Activated T-cell treated with anti-CD3 and anti-CD28 coated beads for 1 hour (primary cell): ENCODE results near the gene LSM2.

Experiments used
- DNase-seq: peaks from one replicate; pipeline ENCODE4 v3.0.0-alpha.2; 2020; ENCODE audit warnings: low read depth

Gene LSM2

GRCh38 chr6:31776989-31777666 is 29.6 kb downstream of the LSM2 start, which contains the start of gene VWA7:
TSS of gene VWA7 (minus strand) at chr6:31777328. CDS start at chr6:31776779, 549 bp downstream.
- peak; percentile 53 for DNase-seq

DNA sequence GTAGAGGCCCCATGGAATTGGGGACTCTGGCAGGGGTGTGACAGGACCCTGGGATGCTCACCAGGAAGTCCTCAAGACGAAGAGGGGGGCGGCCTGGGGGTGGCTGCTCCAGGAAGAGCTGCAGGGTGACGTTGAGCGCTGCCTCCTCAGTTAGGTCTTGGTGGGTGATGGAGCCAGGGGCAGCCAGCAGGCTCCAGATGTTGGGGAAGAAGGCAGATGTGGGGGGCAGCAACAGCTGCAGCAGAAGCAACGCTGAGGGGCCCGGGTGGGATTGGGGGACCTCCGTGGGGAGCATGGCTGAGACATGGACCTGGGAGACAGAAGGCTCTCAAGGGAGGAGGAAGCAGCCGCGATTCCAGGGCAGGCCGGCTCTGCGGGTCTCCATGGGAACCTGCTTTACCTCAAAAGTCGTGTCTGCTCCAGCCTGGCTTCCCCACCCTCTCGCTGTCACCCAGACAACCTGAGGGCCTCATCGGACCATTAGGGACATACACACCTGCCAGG is 30.2 kb downstream of the LSM2 start:
- no peak for DNase-seq

GRCh38 chr6:31775633-31776484 is 30.9 kb downstream of the LSM2 start:
- no peak for DNase-seq

- no peak for DNase-seq
Measured at GRCh38 chr6:31775184-31775583, 31.6 kb downstream of the LSM2 start.

GRCh38 chr6:31771992-31772358 is 34.8 kb downstream of the LSM2 start:
- no peak for DNase-seq

DNA sequence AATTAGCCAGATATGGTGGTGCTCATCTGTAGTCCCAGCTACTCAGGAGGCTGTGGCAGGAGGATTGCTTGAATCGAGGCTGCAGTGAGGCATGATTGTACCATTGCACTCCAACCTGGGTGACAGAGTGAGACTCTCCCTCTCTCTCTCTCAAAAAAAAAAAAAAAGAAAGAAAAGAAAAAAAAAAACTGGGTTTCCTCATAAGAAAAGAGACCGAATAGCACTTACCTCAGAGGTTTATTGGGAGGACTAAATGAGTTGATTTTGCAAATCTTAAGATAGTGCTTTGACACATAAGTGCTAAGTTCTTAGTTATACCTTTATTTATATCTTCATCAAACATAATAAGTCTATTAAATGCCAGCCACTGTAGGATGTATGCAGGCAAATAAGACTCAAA is 35.9 kb downstream of the LSM2 start:
- no peak for DNase-seq

- peak; percentile 75 for DNase-seq
Measured at GRCh38 chr6:31769684-31770371, 36.9 kb downstream of the LSM2 start.

DNA sequence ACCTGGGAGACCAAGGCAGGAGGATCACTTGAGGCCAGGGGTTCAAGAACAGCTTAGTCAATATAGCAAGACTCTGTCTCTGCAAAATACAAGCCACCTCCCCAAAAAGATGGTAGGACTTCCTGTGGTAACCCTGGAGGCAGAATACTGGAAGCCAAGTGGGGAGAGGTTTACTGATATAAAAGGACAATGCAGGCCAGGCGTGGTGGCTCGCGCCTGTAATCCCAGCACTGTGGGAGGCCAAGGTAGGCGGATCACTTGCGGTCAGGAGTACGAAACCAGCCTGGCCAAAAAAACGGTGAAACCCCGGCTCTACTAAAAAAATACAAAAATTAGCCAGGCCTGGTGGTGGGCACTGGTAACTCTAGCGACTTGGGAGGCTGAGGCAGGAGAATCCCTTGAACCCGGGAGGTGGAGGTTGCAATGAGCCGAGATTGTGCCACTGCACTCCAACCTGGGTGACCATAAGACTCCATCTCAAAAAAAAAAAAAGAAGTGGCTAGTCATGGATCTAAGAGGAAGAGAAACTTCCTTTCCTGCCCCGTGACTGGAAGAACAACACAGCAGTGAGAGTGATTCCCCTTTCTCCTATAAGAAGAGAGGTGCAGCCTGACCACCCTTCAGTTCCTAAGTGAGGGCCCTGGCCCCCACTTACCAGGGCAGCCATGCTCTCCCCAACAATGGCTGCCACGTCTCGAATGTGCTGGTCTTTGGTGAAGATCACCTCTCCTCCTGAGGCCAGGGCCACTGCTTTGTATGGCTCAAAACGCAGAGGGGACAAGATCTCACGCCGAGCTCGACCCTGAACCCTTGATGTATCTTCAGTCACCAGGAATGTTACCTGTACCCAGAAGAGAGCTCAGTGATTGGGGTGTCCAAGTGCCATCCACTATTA is 38.2 kb downstream of the LSM2 start:
- DNase-seq, result no peak

- no peak for DNase-seq
Measured at GRCh38 chr6:31767096-31767645, 39.6 kb downstream of the LSM2 start.

DNA sequence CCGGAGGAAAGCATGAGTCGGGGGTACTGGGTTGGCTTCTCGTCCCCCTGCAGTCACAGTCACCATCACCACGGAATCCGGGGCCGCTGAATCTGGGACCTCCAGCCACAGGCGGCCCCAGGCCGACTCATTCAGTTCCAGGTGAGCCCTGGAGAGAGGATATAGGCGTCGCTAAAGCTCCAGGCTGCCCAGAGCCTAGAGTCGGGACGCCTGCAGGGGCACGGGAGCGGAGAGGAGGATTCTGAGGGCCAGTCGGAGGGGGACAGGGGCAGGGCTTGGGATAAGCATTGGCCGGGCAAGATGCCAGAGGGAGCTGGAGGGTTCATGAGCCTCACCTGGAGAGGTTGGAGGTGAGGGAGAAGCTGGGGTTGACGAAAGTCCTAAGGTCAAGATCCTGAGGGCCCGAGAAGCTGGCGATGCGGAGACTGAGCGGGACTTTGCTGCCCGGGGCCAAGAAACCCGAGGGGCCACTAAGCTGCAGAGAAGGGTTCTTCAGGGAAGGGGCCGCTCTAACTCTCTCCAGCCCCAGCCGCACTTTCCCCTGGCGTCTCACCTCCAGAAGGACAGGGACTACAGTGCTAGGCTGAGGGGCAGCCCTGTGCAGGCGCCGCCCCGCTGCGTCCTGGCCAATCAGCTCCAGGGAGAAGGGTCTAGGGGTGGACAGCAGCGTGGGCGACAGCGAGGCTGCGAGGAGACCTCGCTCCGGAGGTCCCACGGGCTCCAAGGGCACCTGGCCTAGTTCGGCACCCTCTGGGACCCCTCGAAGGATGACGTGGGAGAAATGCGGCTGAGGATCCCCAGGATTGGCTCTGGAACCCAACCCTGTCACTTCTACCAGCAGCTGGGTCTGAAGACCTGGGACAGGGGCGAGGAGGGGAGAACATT is 40.6 kb downstream of the LSM2 start:
- no peak for DNase-seq

DNA sequence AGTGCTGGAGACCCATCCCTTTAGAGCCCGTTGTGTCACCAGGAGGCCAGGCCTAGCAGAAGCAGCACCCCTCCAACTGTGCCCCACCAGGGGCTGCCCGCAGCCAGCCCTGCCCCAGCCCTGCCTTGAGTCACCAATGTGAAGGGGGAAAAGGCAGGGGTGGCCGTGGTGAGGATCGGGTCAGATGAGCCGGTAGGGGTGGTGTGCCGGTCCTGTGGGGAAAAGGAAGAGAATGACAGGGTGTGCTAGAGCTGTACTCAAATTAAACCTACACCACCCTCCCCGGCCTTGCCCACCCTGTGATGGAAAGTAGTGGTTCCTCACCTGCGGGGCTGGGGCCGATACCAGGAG is 41.2 kb downstream of the LSM2 start:
- DNase-seq, result no peak

DNA sequence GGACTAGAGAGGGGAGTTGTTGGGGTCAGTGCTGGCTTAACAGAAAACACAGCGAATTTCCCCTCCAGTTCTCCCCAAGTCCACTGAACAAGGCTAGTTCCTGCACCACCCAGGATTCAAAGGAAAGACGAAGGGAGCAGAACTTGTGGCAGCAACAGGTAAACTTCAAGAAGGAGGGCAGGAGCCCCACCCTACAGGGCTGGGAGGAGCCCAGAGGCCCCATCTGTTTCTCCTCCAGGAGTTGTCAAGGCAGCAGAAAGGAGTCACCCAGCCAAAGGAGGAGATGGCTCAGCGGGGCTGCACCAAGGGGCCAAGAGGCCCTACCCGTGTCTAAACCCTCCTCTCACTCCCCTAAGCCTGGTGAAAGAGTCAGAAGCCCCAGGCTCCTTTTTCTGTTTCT is 42.6 kb downstream of the LSM2 start:
- DNase-seq, result no peak

DNA sequence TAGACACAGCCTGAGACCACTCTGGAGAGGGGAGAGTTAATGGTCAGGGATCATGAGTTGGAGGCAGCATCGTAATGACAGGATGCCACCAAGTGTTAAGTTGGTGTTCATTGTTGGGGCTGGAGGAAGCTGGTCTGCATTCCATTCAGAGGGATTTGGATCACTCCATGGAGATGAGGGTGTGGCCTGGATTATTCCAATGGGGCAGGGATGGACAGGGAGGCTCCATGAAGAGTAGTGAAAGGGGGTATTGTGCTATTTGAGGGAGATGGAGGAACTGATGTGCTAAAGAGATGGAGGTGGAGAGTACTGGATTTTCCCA is 43.2 kb downstream of the LSM2 start:
- no peak for DNase-seq

DNA sequence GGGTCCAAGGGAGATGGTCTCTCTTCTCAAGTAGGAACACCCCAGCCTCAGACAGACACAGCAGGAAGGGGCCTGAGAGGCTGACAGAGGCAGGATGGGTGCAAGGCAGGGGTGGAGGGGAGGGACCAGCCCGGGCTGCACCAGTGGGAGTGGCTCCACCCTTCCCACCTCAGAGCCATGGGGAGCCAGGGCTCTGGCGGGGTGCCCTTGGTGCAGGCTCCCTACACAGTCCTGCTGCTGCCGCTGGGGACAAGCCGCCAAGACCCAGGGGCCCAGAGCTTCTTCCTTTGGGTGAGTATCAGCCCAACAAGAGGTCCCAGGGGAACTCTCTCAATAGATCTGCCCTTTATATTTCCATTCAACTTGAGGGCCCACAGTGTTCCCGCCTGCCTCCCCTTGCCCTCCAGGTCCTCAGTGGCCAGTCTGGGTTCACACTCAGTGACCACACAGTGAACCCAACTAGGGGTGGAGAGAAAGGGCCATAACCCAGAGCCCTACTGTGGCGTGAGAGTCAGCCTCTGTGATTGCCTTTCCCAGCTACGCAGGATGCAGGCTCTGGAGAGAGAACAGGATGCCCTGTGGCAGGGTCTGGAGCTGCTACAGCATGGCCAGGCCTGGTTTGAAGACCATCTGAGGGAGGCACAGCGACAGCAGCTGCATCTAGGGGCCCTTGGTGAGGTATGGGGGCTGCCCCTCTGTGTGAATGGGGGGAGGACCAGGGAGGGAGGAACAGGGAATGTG is 43.7 kb downstream of the LSM2 start:
- no peak for DNase-seq

GRCh38 chr6:31762356-31762755 is 44.4 kb downstream of the LSM2 start, which contains the start of gene SAPCD1:
TSS of gene SAPCD1 (plus strand) at chr6:31762656. CDS start at chr6:31763055, 399 bp downstream.
- DNase-seq, result no peak

- no peak for DNase-seq
Measured at GRCh38 chr6:31761343-31761742, 45.4 kb downstream of the LSM2 start.

DNA sequence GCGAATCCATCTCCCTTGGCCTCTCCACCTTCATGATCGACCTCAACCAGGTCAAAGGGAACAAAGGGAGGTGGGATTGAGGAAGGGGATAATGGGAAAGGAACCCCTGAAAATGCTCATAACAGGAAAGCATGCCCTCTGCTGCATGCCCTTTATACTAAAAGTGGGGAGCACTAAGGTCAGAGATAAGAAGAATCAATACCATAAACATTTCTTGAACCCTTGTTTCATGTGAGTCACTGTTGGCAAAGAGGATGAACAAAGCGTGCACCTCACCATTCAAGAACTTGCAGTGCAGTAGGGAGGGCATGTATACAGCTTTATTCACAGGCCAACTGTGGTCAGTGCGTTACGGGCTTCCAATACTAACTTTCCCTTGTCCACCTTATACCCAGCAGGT is 46.0 kb downstream of the LSM2 start:
- no peak for DNase-seq

GRCh38 chr6:31758281-31758680 is 48.5 kb downstream of the LSM2 start:
- no peak for DNase-seq

- DNase-seq, result no peak
Measured at GRCh38 chr6:31752739-31753319, 53.9 kb downstream of the LSM2 start.
